BLaER1 treated with 17β-estradiol and CSF1 and Interleukin-3, amounts not matched to agents 10 nM and 100 nM (cell line): ENCODE data around the gene MRGPRE.
"Not testable (repeated sequence)": the region's sequence is repeated elsewhere in the genome, so short reads cannot be mapped to it uniquely, and the experiment has no call there.

ENCODE experiments used
- H3K27ac ChIP-seq, 11 experiments: shearing (Covaris generic); formaldehyde crosslinking; 2 replicates each; pipeline ENCODE4 v1.8.1; 2022
- H3K27me3 ChIP-seq, 11 experiments: shearing (Covaris generic); formaldehyde crosslinking; 2 replicates each; pipeline ENCODE4 v1.8.1; 2022
- H3K36me3 ChIP-seq, 11 experiments: shearing (Covaris generic); formaldehyde crosslinking; 2 replicates each; pipeline ENCODE4 v1.8.1; 2022
- H3K4me1 ChIP-seq, 10 experiments: shearing (Covaris generic); formaldehyde crosslinking; 2 replicates each; pipeline ENCODE4 v1.8.1; 2022
- H3K4me2 ChIP-seq, 11 experiments: shearing (Covaris generic); formaldehyde crosslinking; 2 replicates each; pipeline ENCODE4 v1.8.1; 2022
- H3K4me3 ChIP-seq, 10 experiments: shearing (Covaris generic); formaldehyde crosslinking; 2 replicates each; pipeline ENCODE4 v1.8.1; 2022
- H3K9ac ChIP-seq, 11 experiments: shearing (Covaris generic); formaldehyde crosslinking; 2 replicates each; pipeline ENCODE4 v1.8.1; 2022
- H3K9me3 ChIP-seq, 11 experiments: shearing (Covaris generic); formaldehyde crosslinking; replicated peaks in 1 of 11; 2 replicates each; pipeline ENCODE4 v1.8.1; 2022
- H4K20me1 ChIP-seq, 11 experiments: shearing (Covaris generic); formaldehyde crosslinking; 2 replicates each; pipeline ENCODE4 v1.8.1; 2022
- Cebpa-rat ChIP-seq, 11 experiments: shearing (Covaris generic); IDR thresholded peaks; 2 replicates each; pipeline ENCODE4 v1.8.1; 2022

Gene MRGPRE, protein sequence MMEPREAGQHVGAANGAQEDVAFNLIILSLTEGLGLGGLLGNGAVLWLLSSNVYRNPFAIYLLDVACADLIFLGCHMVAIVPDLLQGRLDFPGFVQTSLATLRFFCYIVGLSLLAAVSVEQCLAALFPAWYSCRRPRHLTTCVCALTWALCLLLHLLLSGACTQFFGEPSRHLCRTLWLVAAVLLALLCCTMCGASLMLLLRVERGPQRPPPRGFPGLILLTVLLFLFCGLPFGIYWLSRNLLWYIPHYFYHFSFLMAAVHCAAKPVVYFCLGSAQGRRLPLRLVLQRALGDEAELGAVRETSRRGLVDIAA

DNA sequence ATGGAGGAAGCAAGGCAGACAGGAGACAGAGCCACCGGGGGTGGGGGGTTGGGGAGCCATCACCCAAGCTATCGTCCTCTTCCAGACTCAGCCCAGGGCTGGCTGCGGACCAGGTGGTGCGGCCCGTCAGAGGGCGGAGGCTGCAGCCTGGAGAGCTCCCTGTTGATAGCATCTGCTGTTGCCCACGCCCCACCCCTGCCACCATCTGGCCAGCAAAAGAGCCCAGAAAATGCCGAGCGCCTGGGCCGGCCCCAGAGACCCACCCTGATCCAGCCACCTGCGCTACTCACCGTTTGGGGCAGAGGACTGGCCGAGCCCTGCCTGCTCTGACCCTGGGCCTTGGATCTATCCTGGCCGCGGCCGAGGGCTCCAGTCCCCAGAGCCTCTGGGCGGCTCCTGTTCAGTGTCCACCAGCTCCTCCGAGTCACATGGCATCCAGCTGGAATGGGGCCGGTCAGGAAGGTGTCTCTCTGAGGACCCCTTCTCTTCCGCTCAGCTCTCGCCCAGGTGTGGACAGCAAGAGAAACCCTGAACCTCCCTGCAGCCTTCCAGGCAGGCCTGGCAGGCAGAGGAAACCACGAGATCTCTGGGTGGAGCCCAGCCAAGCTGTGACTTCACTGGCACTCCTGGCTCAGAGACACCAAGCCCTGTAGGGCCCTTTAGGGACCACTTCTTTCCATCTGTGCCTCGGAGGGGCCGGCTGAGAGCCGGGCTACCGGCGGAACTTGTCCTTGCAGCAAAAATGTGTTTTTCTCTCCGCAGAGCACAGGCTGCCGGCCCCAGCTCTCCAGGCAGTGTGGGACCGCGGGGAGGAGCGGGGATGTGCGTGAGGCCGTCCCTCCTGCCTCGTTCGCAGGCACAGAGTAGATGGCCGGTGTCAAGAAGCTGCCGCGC lies at the start of gene MRGPRE:
Gene MRGPRE, minus strand, starts transcription at position 567 of the 894 bp plus-strand sequence. CDS start 3,618 bp downstream, outside the sequence.
- Histone ChIP-seq H3K9ac (no peak within 1 kb of the TSS), H3K36me3 (no peaks in the 10 kb centered on the region), H3K4me2 (peak within 1 kb of the TSS in 2 of 11 experiments; percentile 25 to 28; a peak in 4 of 22 replicates), H3K27ac (no peak within 1 kb of the TSS), H3K4me1 (peaks cover under 1 to 21% (median 8%) of the 10 kb centered on the region in 10 experiments; a peak in 14 of 20 replicates), H3K27me3 (no peaks in the 10 kb centered on the region), H3K4me3 (no peak within 1 kb of the TSS), H4K20me1 (0 out of 22 replicates have a peak, but pooled peaks cover 0 to 5% (median 0%) of the 10 kb centered on the region in 11 experiments), H3K9me3 (no peaks in the 10 kb centered on the region)
- no peak for TF ChIP-seq Cebpa-rat (IDR thresholded peaks at IDR 0.05)

DNA sequence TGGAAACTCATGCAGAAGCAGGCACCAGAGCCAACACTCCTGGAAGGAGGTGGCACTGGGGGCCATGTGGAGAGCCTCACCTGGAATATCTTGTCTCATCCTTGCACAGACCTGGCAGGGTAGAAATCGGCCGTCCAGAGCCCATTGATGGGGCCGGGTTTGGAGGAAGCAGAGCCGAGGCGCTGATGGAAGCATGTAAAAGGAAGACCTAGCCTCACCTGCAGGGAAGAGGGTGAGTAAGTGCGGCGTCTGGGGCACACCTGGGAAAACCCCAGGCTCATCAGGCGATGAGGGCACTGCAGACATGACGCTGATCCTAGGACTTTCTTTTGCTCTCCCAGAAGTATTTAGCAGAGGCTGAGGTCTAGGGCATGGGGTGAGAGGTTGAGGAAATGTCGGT lies 48.9 kb upstream of the MRGPRE start:
- not testable (repeated sequence) for H3K9me3 ChIP-seq

DNA sequence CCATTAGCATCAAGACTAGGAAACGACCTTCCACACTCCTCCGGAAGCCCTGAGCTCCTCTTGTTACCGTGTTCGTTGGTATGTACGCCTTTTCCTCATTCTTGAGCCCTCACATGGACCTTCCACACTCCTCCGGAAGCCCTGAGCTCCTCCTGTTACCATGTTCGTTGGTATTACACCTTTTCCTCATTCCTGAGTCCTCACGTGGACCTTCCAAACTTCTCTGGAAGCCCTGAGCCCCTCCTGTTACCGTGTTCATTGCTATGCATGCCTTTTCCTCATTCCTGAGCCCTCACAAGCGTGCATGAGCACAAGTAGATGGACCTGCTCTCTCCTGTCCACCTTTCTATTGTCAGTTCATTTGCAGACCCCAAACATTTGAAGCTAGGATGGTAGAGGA lies 48.4 kb upstream of the MRGPRE start:
- not testable (repeated sequence) for H3K4me3 ChIP-seq, H3K27me3 ChIP-seq, H3K36me3 ChIP-seq, H3K4me1 ChIP-seq, H3K4me2 ChIP-seq, H3K9ac ChIP-seq, H3K9me3 ChIP-seq, H4K20me1 ChIP-seq, H3K27ac ChIP-seq

More for the DNA sequence above, 48.9 kb upstream of the MRGPRE start:
- not testable (repeated sequence) for H3K36me3 ChIP-seq, H3K4me1 ChIP-seq, H3K4me3 ChIP-seq, H3K27me3 ChIP-seq, H3K27ac ChIP-seq, H4K20me1 ChIP-seq, H3K4me2 ChIP-seq, H3K9ac ChIP-seq

DNA sequence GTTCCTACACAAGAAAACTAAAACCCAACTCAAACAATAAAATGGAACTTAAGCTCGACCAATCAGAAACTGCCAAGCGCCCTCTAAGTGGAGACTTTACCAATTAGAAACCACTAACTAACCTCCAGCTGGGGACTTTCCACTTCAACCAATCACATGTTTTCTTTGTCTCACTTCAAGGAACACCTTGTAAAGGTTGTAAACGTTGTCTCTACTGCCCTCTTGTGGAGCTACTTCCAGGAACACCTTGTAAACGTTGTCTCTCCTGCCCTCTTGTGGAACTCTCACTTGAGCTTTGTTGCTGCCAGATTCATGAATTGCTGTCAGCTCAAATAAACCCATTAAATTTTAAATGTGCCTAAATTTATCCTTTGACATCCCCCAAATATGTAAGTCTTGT lies 46.7 kb upstream of the MRGPRE start:
- H4K20me1 ChIP-seq, H3K27me3 ChIP-seq, H3K36me3 ChIP-seq, H3K4me1 ChIP-seq, H3K9me3 ChIP-seq, H3K4me3 ChIP-seq, H3K27ac ChIP-seq, H3K9ac ChIP-seq, H3K4me2 ChIP-seq: not testable (repeated sequence)

DNA sequence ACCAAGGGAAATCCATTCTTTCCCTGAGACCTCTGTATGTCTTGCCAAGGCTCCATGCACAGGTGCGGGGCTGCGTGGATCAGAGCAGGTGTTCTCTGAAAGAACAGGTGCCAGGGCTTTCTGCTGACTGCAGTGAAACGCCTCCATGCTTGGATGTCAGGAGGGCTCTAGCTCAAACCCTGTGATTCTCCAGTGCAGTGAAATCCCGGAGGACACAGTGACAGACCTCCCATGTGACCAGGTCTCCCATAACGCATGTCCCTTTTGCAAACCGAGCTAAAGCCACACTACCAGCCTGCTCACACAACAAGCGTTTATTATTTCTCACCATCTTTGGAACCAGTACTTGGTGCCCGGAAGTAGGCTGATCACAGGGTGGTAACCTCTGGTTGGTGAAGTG lies 41.4 kb upstream of the MRGPRE start:
- not testable (repeated sequence) for H3K4me3 ChIP-seq, H3K36me3 ChIP-seq, H3K9me3 ChIP-seq, H3K4me1 ChIP-seq, H3K27ac ChIP-seq, H3K4me2 ChIP-seq, H4K20me1 ChIP-seq, H3K27me3 ChIP-seq, H3K9ac ChIP-seq

DNA sequence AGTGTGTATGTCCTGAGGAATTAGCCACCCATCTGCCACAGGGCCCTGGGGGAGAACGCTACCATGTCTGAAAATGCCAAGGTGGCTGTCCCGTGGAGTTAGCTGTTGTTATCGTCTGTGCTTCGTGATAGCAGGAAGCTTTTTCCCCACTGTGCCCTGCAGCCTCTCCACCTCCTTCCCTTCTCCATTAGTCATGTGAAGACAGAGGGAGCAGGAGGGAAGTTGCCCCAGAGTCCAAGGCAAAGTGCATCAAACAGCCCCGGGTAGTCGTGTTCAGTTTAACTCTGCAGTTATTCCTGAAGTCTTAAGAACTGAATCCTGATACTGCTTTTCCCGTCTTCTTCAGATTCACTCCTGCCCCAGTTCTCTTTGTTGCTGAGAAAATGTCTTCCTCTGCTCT lies 30.3 kb upstream of the MRGPRE start:
- not testable (repeated sequence) for H4K20me1 ChIP-seq, H3K9me3 ChIP-seq, H3K27me3 ChIP-seq, H3K27ac ChIP-seq, H3K4me2 ChIP-seq, H3K36me3 ChIP-seq, H3K9ac ChIP-seq, H3K4me3 ChIP-seq, H3K4me1 ChIP-seq

DNA sequence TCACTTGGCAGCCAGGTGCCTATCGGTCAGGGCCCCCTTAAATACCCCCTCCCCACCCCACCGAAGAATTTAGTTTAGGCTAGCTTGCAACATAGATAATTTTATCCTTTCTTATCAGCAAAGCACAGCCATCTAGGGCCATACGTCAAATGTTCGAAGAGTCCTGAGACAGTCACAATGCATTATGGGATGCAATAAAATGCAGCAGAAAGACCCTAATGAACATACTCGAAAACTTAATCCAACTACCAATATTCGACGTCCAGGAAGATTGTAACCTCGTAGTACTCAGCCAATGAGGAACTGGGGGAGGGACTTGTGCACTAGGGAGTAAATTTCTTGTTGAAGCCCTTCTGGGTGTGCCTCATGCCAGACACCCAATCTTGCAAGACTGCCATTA lies 29.6 kb upstream of the MRGPRE start:
- H3K9me3 ChIP-seq, H3K4me3 ChIP-seq, H3K4me1 ChIP-seq, H3K27me3 ChIP-seq, H3K4me2 ChIP-seq, H3K27ac ChIP-seq, H3K36me3 ChIP-seq, H3K9ac ChIP-seq, H4K20me1 ChIP-seq: not testable (repeated sequence)

DNA sequence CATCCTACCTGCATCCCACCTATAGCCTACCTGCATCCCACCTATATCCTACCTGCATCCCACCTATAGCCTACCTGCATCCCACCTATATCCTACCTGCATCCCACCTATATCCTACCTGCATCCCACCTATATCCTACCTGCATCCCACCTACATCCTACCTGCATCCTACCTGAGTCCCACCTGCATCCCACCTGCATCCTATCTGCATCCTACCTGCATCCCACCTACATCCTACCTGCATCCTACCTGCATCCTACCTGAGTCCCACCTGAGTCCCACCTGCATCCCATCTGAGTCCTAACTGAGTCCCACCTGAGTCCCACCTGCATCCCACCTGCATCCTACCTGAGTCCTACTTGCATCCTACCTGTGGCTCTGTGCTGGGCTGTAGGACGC lies 25.3 kb upstream of the MRGPRE start:
- not testable (repeated sequence) for H3K4me3 ChIP-seq, H3K27me3 ChIP-seq, H3K36me3 ChIP-seq, H3K4me1 ChIP-seq, H3K9ac ChIP-seq, H3K27ac ChIP-seq, H3K9me3 ChIP-seq, H4K20me1 ChIP-seq, H3K4me2 ChIP-seq

DNA sequence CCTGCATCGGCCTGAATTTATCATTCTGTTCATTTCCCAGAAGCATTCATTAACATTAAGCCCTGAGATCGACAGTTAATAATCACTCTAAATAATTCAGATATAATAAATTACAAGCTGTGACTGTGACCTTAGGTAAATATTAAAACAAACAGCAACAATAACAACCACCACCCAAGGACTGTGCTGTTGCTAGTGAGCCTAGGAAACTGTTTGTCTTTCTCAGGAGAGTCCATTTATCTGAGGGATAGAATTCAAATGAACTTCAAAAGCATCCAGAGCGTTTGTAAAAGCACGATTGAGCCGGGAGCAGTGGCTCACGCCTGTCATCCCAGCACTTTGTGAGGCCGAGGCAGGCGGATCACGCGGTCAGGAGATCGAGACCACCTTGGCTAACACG lies 23.0 kb upstream of the MRGPRE start:
- H3K36me3 ChIP-seq, H3K27me3 ChIP-seq, H3K4me2 ChIP-seq, H3K27ac ChIP-seq, H4K20me1 ChIP-seq, H3K4me1 ChIP-seq, H3K4me3 ChIP-seq, H3K9me3 ChIP-seq, H3K9ac ChIP-seq: not testable (repeated sequence)

DNA sequence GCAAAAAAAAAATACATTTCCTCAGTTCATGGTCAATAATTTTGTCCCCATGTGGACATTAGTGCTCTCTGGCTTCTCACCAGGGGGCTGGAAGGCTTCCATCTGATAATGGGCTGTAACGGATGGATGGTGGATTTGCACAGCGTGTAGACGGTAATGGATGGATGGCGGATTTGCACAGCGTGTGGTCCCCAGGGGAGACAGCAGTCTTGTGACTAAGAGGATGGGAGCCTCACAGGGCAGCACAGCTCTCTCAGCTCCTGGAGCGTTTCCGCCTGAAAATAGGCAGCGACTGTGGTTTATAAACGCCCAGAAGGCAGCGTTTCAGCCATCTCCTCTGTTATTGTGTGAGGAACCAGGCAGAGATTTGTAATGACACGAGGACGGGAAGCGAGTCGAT lies 22.6 kb upstream of the MRGPRE start:
- H3K9me3 ChIP-seq, result peaks cover 0 to 12% (median 0%) of the 10 kb centered on the region in 11 experiments; a peak in 5 of 22 replicates
- not testable (repeated sequence) for H3K27ac ChIP-seq, H3K4me2 ChIP-seq, H3K9ac ChIP-seq, H3K36me3 ChIP-seq, H3K27me3 ChIP-seq, H4K20me1 ChIP-seq, H3K4me1 ChIP-seq, H3K4me3 ChIP-seq
